NAMALWA (cell line): ENCODE results near the gene SPNS2.
"Not testable (repeated sequence)": the region's sequence is repeated elsewhere in the genome, so short reads cannot be mapped to it uniquely, and the experiment has no call there.

Experiments used
- DNase-seq: peaks from one replicate; pipeline ENCODE4 v3.0.0-alpha.2; 2015; ENCODE audit warnings: low spot score

The SPNS2 gene

DNA sequence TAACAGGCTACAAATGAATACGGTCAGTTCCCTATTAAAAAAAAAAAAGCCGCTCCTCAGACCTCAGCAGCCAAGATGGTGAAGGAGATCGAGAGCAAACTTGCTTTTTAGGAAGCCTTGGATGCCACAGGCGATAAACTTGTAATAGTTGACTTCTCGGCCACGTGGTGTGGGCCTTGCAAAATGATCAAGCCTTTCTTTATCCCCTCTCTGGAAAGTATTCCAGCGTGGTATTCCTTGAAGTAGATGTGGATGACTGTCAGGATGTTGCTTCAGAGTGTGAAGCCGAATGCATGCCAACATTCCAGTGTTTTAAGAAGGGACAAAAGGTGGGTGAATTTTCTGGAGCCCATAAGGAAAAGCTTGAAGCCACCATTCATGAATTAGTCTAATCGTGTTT lies 73.5 kb downstream of the SPNS2 start:
- no peak for DNase-seq

DNA sequence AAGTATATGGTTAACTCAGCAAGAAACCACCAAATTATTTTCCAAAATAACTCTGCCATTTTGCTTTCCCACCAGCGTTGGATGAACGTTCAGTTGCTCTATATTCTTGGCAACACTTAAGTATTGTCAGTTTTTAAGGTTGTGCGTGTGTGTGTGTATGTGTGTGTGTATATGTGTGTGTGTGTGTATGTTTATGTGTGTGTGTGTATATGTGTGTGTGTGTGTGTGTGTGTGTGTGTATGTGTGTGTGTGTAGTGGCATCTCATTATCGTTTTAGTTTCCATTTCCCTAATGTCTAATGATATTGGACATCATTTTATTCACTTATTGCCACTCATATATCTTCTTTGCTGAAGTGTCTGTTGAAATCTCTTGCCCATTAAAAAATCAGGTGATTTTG lies 74.4 kb downstream of the SPNS2 start:
- DNase-seq, result no peak

DNA sequence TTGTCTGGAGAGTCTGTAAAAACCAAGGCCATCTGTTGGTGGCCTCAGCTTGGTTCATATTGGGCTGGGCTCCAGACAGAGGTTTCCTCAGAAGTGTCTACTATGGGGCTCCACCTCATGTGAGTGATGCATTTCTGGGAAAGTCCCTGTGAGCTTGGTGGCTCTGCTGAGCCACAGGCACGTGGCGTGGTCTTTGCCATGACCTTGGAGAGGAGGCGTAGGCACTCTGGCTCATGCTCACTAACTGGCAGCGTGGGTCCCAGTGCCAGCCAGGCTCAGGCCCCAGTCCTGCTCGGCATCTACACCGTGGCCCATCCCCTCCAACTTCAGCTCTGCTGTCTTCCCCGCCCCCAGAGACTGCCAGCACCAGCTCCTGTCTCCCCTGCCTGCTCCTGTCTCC lies 75.0 kb downstream of the SPNS2 start:
- DNase-seq, result peak; percentile 33

DNA sequence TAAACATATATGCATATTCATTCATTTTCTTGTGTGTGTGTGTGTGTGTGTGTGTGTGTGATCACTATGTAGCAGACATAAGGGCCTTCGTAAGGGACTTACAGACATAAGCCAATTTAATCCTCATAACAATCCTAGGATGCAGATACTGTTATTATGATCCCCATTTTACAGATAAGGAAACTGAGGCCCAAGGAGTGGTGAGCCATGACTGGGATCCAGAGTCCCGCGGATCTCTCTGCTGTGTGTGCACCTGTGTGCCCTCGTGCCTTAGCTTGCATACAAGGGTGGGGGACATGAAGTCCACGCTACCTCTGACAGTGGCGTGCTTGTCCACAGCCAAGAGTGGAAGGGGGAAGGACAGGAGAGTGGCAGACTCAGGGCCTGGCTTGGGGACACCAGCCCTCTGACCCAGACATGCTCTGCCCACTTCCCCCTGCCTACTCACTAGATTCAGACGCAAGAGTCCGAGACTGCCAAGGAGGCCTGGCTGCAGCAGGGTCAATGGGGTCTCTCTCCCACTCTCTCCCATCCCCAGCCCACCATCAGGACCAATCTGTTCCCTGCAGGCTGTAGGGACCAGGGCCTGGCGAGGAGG lies 75.9 kb downstream of the SPNS2 start:
- no peak for DNase-seq

DNA sequence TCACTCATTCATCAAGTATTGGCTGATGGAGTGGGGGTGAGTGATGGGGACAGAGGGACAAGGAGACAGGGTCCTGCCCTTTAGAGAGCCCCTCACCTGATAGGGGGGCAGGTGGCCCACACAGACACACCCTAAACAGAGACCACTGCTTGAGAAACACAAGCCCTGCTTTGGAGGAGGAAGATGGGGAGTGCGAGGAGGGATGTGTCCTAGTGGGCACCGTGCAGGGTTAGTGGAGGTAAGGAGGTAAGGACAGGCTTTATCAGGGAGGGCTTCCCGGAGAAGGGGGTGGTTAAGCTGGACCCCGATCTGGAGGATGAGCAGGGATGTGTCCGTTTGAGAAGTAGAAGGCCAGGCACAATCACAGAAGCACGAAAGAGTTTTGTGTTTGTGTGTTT lies 77.5 kb downstream of the SPNS2 start:
- DNase-seq, result no peak

DNA sequence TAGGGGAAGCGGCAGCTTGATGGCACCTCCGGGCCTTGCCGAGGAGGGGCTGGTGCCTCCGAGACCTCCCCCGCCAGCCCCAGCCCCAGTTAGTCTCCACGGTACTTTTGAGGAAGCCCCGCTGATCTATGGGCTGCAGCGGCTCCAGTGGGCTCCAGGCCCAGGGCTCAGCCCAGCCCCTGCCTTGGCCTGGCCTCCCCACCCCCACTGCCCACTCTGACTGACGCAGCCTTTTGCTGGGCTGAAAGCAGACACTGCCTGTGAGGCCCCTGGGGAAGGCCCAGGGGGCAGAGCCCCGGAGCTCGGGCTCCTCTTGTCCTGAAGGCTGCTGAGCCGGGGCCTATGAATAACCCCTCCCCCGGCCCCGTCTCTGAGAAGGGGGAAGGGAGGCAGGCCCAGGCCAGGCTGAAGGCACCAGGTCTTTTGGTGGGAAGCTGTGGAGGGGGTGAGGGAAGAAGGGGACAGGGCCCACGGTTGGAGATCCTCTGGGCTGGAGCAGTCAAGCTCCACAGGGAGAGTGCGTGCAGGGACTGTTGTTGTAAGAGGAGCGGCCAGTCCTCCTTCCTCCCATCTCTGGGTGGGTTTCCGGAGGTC lies 78.1 kb downstream of the SPNS2 start:
- no peak for DNase-seq

DNA sequence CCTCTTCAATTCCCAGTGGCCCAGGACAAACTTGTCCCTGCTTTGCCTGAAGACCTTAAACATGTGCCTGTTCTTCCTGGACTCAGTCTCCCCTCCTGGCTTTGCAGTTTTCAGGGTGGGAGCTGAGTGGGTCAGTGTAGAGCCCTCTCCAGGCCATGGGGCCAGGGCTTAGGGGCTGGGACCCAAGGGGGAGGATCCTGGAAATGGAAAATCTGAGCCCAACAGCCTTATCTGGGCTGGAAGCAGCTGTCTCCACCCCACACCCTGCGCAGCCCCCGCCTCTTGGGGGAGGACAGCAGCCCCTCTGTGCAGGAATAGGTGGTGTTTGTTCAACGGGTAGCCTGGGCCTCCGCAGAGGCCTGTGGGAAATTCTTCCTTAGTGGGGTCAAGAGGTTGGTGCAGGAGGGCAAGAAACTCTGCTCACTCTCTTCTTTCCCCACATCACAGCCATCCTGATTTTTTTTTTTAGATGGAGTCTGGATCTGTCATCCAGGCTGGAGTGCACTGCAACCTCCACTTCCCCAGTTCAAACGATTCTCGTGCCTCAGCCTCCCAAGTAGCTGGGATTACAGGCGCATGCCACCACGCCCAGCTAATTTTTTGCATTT lies 78.8 kb downstream of the SPNS2 start:
- no peak for DNase-seq

DNA sequence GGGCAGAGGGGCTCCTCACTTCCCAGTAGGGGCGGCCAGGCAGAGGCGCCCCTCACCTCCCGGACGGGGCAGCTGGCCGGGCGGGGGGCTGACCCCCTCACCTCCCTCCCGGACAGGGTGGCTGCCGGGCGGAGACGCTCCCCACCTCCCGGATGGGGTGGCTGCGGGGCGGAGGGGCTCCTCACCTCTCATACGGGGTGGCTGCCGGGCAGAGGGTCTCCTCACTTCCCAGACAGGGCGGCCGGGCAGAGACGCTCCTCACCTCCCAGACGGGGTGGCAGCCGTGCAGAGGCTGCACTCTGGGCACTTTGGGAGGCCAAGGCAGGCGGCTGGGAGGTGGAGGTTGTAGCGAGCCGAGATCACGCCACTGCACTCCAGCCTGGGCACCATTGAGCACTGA lies 79.7 kb downstream of the SPNS2 start:
- not testable (repeated sequence) for DNase-seq

DNA sequence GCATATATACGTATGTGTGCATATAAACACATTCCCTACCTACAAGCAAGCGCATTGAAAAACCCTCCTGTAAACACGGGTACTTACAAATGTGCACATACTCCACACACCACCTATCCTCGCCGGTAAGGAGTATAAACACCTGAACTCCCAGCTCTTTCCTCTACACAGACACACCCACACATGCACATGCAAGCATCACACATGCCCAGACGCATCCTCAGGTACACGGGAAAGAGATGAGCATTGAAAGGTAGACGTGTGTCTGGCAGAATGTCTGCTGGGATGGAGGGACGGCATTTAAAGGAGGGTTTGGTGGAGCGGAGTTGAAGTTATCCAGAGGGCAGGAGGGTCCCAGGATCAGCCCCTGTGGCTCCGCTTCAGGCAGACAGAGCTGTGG lies 81.0 kb downstream of the SPNS2 start:
- no peak for DNase-seq

DNA sequence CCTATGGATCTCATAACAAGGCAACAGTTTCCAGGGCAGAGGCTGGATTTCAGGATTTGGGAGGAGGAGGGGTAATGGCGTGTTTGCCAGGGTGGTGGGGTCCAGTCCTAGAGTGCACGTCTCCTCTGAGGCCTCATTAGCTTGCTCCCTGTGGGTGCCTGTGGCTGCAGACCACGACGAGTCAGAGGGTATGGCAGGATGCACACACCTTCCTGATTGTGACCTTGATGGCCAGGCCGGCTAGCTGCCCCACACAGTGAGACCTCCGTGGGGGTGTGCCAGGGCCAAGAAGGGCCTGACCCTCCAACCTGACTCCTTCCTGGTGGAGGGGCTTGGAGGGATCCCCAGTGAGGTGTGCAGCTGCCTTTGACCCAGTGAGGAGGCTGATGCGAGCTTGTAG lies 81.6 kb downstream of the SPNS2 start:
- DNase-seq, result no peak

DNA sequence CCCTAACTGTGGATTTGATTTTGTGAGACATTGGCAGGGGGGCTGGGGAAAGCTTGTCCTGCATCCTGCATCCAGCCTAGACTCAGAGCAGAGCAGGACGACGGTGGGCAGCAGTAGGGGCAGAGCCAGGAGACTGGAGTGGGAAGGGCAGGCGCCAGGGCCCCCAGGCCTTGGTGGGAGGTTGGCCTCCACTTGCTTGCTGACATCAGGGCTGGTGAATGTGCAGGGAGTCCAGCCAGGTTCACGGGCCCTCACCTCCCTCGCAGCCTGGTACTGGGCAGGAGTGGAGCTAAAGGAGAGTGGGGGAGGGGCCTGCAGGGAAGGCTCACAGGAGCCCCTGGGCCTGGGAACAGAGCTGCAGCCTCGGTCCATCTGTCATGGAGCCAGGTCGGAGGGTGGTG lies 83.4 kb downstream of the SPNS2 start:
- DNase-seq, result no peak

DNA sequence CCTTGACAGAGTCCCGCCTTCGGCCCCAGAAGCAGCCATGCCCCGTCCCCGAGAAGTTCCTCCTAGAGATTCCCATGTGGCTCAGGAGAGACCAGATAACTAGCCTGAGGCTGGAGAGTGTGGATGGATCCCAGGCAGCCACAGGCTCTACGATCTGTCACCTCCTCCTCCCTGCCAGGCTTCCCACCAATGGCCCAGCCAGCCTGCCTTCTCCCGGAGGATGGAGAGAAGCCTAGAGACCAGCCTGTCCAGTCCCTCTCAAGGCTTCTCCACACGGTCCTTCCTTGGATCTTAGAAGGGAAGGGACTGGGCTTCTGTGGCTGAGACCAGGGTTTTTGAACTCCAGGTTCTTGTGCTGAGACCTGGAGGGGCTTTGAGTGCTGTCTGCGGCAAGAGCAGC lies 84.0 kb downstream of the SPNS2 start:
- no peak for DNase-seq

DNA sequence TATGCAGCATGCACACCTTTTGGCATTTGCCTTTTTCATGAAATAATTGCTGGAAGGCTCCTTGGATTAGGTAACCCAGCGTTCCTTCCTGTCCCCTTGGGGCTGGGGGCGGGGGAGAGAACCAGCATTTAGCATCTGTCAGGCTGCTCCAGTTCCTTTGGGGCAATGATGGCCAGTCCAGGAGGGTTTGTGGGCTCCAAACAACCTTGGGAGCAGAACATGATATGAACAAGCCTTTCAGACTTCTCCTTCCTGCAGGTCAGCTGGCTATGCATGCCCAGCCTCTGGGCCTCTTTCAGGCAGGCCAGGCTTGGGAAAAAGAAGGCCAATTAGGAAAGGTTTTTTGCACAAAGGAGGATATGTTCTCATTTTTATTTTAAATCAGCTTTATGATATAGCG lies 84.5 kb downstream of the SPNS2 start:
- no peak for DNase-seq

DNA sequence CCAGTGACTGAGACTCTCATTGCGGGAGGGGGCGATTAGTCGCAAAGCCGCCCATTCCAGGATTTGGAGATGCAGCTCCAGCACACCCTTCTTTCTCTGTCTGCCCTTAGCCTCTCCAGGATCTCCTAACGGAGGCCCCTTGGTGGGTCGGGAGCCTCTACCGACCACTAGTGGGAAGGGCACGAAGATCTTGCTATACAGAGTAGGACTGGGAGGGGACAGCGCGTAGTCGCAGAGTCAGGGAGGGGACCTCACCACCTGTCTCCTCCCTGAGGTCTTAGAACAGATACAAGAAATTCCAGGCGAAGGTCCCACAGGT lies 85.1 kb downstream of the SPNS2 start:
- DNase-seq, result no peak

DNA sequence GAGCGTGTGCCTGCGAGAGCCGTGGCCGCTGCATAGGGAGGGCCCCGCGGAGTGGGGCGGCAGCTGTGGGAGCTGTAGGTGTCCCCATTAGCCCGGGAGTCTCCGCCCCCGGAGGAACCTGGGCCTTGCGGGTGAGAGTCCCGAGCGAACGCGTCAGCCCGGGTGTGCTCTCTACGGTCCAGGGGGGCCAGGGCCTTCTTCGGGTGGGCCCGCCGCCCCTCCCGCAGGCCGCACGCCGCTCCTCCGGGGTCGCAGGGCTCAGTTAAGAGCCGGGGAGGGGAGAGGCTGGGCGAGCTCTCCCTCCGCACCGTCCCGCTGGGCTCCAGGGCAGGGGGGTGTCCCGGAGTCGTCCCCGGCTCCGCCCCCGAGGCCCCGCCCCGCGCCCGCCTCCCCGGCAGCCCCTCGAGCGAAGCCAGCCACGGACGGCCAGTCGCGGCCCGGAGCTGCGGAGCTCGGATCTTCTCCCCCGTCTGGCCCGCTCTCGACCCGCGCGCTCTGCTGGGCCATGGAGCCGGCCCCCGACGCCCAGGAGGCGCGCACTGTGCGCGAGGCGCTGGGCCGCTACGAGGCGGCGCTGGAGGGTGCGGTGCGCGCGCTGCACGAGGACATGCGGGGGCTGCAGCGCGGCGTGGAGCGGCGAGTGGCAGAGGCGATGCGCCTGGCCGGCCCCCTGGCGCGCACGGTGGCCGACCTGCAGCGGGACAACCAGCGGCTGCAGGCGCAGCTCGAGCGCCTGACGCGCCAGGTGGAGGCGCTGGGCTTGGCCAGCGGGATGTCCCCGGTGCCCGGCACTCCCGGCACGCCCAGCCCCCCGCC lies 85.6 kb downstream of the SPNS2 start, which contains the start of gene SMTNL2:
Gene SMTNL2 (plus strand): TSS at position 429 of the 816 bp plus-strand sequence. CDS start 77 bp downstream, at position 506.
- no peak for DNase-seq

DNA sequence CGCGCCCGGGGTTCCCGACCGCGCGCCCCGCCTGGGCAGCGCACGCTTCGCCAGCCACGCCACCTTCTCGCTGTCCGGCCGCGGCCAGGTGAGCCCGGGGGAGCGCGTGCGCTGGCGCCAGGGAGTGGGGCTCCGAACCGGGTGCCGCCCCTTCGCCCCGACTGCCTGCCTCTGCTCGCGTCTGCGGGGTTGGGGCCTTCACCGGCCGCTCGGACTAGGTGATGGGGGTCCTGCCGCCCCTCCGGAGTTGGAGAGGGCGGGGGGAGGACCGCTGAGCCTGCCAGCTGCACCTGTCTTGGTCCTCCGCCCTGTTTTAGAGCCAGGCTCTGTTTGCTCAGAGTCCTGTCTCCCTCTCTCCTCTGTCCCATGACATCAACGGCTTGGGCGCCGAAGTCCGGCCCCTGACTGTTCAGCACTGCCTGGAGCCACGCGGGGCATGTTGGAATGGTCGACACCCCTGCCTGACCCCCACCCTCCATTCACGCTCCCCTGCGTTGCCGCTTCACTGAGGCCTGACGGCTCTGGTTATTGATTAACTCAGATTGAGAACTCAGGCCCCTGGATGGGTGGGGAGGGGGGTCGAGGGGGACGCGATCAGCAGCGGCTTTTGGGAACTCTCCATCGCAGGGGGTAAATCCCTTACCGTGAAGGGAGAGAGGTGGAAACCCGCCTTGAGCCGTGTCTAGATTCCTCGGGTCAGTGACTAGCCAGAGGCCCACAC lies 86.4 kb downstream of the SPNS2 start:
- no peak for DNase-seq

DNA sequence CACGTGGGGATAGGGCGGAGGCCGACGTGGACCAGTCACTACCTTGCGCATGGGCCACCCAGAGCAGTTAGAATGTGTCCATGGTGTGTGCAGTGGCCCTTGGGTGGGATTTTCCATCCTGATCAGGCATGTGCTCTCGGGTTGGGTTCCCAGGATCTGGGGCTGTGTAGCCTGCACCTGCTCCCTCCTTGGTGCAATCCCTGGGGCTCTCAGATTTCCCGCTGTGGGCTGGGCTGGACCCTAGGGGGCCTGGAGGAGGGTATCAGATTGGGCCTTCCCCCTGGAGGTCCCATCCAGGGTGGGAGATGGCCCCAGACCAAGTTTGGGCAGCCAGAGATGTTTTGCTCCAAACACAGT lies 86.9 kb downstream of the SPNS2 start:
- DNase-seq, result no peak

DNA sequence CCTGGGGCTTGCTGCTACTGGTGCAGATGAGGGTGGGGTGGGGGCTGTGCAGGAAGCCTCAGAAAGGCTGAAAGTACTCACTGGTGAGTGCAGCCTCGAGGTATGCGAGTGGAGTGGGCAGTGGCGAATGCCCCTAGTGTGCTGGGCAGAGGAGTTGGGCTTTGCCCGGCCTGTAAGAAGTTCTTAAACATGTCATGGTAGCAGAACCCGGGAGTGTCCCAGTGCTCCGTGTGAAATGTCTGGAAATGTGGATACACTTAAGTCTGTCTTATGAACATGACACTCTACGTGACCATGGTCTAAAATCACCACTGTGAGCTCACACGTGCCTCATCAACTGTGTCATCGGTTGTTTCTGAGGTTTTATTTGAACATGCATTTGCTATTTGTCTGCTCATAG lies 87.4 kb downstream of the SPNS2 start:
- DNase-seq, result no peak

DNA sequence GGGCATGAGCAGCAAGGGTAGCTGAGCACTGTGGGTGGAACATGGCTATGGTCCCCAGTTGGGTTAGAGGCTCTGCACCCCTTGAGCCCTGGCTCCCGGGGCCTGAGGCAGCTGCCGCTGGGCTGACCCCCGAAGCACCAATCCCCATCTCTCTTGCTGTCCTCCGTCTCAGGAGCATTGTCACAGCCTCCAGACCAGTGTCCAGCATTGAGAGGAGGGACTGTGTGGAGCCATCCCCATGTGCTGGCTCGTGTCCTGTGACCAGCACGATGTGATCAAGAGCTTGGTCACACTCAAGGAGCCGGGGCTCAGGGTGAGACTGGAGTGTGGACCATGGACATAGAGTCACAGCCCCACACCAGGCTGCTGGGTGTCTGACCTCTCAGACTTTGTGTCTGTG lies 88.5 kb downstream of the SPNS2 start:
- DNase-seq, result no peak

DNA sequence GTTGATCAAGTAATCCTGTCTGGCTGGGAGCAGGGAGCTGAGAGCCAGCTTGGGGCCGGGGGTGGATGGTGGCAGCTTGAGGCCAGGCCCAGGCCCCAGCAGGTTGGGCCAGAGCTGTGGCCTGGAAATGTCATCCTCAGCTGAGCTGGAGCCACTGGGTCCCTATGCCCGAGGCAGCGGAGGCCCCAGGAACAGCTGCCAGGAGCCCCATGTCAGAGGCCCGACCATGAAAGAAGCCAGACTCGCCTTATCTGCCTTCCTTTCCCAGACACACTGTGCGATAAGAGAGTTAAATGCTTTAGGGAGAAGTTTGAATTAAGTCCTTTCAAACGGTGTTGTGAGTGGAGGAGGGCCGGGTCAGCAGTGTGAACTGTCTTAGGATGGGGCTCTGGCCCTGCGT lies 89.1 kb downstream of the SPNS2 start:
- no peak for DNase-seq

DNA sequence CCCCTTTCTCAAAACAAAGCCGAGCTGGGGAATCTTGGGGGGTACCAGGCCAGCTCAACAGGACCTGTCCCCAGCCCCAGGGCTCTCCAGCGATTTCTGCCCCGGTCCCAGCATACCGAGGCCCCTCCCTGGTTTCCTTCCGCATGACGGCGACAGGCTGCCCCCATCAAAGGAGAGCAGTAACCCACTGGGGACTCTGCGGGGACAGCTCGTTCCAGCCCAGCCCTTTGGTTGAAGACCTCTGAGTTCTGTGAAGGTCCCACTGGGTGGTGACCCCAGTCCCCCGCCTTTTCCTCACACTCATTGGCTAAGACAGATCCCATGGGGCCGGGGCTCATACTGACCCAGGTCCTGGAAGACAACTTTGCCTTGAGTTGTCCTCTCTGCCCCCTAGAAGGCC lies 89.7 kb downstream of the SPNS2 start:
- no peak for DNase-seq
